Endometrium (tissue), 2 donors: ENCODE data around the gene CFAP46.
"Not testable (repeated sequence)": the region's sequence is repeated elsewhere in the genome, so short reads cannot be mapped to it uniquely, and the experiment has no call there.

Experiments used
- FAIRE-seq: peaks from 2 replicates; lab custom pipeline; 2012; peaks lifted over from hg19 to GRCh38; lab: Jason Lieb, UNC
- donor health status: control.
- donor health status: control.

CFAP46 gene

DNA sequence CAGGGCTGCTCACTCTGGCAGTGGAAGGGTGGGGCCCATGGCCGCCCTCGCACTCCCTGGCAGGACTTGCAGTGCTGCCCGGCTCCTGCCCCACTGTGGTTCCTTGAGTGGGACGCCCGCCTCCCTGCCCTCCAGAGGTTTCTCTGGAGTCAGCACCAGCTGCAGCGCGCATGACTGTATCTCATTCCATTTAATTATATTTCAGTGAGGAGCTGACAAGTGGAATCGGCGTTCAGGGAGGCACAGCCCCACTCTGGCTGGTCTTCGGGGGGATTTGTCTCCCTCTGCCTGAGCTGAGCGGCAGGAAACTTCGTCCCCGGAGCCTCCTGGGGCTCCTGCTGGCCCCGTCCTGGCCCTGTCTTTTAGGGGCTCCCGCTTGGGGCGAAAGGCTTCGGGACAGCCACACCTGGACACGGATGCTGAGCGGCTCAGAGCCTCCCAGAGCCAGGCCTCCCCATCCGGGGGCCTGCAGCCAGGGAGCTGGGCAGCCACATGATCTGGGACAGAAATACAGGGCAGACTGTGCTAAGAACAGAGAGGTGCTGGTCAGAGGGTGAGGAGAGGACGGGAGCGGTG, 81.2 kb downstream of the CFAP46 start:
- no peak for FAIRE-seq

- FAIRE-seq = no peak
Measured at GRCh38 chr10:132860532-132860931, 81.8 kb downstream of the CFAP46 start.

DNA sequence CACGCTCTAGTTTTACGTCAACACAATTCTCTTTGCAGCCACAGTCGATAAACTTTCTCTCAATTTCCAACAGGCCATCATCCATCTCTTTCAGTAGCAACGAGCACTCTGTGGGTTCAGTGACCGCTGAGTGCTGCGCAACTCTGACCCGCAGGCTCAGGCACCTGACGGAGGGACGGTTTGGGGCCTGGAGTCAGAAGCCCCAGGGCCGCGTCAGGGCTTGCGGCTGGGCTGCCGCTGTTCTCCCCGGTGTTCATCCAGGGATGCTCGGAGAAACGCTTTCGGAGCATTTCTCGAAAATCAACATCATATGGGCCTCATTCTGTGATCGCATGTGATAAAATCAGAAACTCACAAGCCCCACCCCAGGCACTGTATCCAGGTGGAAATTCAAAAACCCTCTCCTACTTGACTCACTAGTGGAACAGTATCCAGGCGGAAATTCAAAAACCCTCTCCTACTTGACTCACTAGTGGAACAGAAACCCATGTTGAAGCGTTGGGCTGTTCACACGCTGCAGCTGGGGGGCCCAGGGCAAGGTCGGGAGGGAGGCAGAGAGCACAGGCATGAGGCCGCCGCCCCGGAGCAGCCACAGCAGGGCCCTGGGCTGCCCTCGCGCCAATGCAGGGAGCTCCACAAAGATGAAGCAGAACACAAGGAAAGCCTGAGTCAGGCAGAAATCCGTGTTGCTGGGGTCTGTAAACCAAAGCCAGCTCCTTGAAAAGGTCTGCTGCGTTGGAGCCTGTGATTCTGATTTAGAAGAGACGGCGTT, 83.1 kb downstream of the CFAP46 start:
- no peak for FAIRE-seq

- no peak for FAIRE-seq
Measured at GRCh38 chr10:132858121-132859081, 84.0 kb downstream of the CFAP46 start.

GRCh38 chr10:132856869-132857524, 85.4 kb downstream of the CFAP46 start:
- no peak for FAIRE-seq

- no peak for FAIRE-seq
Measured at GRCh38 chr10:132855889-132856288, 86.5 kb downstream of the CFAP46 start.

DNA sequence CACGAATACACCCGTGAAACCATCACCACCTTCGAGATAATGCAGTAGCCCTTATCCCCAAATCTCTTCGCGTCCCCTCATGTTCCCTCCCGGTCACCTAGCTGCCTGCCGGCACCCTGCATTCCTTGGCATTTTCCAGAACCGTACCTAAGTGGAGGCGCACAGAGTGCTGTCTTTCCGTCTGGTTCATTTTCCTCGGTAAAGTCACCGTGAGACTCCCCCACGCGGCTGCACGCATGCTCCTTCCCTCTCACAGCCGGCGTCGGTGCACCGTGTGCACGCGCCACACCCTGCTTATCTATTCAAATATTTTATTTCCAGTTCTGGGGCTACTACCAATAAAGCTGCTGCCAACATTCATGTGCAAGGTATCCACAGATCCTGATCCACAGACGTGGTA, 90.9 kb downstream of the CFAP46 start:
- no peak for FAIRE-seq

DNA sequence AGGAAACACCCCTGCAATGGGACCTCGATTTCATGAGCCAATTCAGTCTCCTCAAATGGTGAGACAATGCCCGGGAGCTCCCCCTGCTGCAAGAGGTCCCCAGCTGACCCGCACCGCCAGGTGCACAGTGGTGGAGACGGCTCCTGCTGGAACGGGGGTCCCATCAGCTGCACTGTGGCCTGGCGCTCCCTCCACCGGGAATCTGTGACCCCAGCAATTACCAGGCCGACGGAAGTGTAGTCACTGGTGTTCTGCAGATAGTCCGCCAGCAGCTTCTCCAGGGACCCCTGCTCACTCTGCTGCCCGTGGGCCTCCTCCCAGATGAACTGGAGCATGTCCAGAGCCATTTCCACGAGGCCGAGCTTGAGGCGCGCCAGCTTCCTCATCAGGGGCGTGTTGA, 91.5 kb downstream of the CFAP46 start:
- FAIRE-seq = no peak

- FAIRE-seq = no peak
Measured at GRCh38 chr10:132850246-132850645, 92.1 kb downstream of the CFAP46 start.

DNA sequence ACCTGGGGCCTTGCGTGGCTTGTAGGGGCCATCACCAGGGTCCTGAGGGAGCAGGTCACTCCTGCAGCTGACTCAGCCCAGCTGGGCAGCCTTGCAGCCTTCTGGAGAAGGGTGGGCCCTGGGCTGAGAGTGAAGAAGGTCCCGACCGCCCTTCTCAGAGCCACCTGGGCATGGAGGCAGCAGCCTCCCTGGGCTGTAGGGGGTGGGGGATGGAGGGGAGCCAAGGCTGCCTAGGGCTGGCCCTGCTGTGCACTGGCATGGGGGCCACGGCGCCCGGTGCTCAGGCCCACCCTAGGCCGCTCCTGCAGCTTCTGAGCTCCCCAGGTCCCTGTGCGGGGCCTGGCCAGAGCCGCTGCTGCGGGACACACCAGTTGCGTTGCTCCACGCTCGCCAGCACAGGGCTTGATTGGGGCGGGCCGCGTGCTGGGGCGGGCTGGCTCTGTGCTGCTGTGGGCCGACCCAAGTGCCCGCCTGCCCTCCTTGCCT, 92.8 kb downstream of the CFAP46 start:
- no peak for FAIRE-seq

- no peak for FAIRE-seq
Measured at GRCh38 chr10:132848951-132849545, 93.3 kb downstream of the CFAP46 start.

- FAIRE-seq = no peak
Measured at GRCh38 chr10:132848291-132848701, 94.1 kb downstream of the CFAP46 start.

DNA sequence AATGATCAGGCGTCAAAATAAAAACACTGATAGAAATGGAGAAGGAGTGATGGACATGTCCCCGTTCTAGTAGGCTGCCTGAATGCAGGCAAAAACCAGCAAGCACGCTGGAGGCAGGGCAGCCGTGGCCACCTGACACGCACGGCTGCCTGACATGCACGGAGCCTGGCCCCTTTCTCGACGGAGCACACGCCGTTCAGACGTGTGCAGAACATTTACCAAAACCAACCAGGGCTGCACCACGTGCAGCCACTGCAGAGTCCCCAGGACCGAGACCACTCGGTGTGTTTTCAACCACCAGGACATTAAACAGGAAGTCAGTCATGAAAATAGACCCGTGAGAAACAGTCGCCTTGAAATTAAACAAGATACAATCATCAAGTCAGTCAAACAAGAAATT, 94.5 kb downstream of the CFAP46 start:
- FAIRE-seq = no peak

GRCh38 chr10:132847416-132847777, 95.0 kb downstream of the CFAP46 start:
- no peak for FAIRE-seq

- no peak for FAIRE-seq
Measured at GRCh38 chr10:132846631-132847415, 95.5 kb downstream of the CFAP46 start.

GRCh38 chr10:132845780-132846595, 96.4 kb downstream of the CFAP46 start:
- FAIRE-seq = no peak

DNA sequence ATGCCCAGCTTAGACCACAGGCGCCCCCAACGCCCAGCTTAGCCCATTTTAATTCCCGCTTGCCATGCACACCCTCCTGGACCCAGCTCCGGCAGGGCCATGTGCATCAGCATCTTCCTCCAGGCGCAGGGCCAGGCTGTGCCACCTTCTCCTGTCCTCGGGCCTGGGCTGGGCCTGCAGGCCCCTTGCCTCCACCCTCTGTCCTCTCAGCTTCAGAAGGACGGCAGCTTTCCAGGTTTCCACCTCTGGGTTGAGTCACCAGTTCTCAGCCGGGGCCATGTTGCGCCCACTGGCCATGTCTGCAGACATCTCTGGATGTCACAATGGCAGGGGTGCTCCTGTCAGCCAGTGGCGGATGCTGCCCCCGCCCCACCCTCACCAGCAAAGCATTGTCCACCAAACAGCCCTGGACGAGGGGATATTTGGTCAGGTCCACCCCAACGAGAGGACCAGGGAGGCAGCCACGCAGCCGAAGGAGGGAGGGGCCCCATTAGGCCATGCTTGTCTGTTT, 97.3 kb downstream of the CFAP46 start:
- FAIRE-seq = no peak

GRCh38 chr10:132844069-132844809, 98.1 kb downstream of the CFAP46 start:
- FAIRE-seq = no peak

DNA sequence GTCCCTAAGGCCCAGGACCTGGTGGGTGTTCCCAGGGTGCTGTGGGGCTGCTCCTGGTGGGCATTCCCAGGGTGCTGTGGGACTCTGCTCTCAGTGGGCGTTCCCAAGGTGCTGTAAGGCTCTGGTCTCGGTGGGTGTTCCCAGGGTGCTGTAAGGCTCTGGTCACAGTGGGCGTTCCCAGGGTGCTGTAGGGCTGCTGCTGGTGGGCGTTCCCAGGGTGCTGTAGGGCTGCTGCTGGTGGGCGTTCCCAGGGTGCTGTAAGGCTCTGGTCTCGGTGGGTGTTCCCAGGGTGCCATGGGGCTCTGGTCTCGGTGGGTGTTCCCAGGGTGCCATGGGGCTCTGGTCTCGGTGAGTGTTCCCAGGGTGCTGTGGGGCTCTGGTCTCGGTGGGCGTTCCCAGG, 99.1 kb downstream of the CFAP46 start:
- not testable (repeated sequence) for FAIRE-seq
